NCI-H748 (cell line): Measurements from ENCODE around the gene SLC38A4.

ENCODE experiments used
- DNase-seq: peaks from one replicate; lab custom pipeline; 2025; ENCODE audit not compliant: unreplicated experiment; lab: John Stamatoyannopoulos, UW

SLC38A4 gene

DNA sequence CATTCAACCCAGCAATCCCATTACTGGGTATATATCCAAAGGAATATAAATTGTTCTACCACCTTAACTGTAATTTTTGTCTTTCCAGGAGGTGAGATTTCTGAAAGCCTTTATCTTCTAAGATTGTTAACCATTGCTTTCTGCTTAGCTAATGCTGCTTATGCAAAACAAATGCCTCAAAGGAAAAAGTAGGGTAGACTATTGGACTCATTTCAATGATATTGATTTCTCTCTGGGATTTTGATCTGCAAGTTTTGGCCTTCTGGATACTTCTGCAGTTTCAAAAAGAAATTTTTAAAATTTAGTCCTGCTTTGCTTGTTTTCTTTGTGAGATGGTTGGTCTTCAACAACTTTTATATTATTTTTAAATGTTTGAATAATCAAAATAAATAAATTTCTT is 108.6 kb downstream of the SLC38A4 start:
- no peak for DNase-seq
